Vagina (tissue), 2 donors: ENCODE data around the gene MAN2A2. TPM values are rescaled to one million over a fixed set of nuclear protein-coding genes. Genes with fewer than 3 reads are reported as not detected.

Experiments used
- DNase-seq, 2 donors: peaks; one replicate each; pipeline ENCODE4 v3.0.0-alpha.2; 2017; ENCODE audit errors: extremely low spot score in 2 of 2
- H3K27ac ChIP-seq: fragments of 200-600 bp; sonication (generic); one replicate; pipeline ENCODE4 v1.5.1; 2019
- H3K27me3 ChIP-seq: fragments of 200-600 bp; sonication (generic); one replicate; pipeline ENCODE4 v1.5.1; 2019
- H3K36me3 ChIP-seq, 2 donors: fragments of 200-600 bp; sonication (generic); one replicate each; pipeline ENCODE4 v1.5.1; 2017 to 2019
- H3K4me1 ChIP-seq: fragments of 200-600 bp; sonication (generic); one replicate; pipeline ENCODE4 v1.5.1; 2019
- H3K4me3 ChIP-seq, 2 donors: fragments of 200-600 bp; sonication (generic); 1 replicate in 1 of 2; 2 replicates in 1 of 2; pipeline ENCODE4 v1.5.1; 2016 to 2019
- H3K9me3 ChIP-seq: fragments of 200-600 bp; sonication (generic); one replicate; pipeline ENCODE4 v1.5.1; 2019
- CTCF ChIP-seq, 3 experiments: fragments of 450-650 bp in 2 of 3; fragments of 200-600 bp in 1 of 3; sonication (generic) in 1 of 3; IDR thresholded peaks; one replicate each; pipeline ENCODE4 v1.5.1; 2017 to 2019; ENCODE audit warnings: antibody characterized with exemption in 3 of 3, mild to moderate bottlenecking in 2 of 3, moderate library complexity in 2 of 3
- POLR2A ChIP-seq, 2 donors: fragments of 450-650 bp; IDR thresholded peaks; one replicate each; pipeline ENCODE4 v1.6.1; 2017; ENCODE audit warnings: antibody characterized with exemption in 2 of 2, mild to moderate bottlenecking in 2 of 2, moderate library complexity in 2 of 2
- POLR2AphosphoS5 ChIP-seq, 2 donors: sonication (generic); formaldehyde crosslinking; IDR thresholded peaks; one replicate each; pipeline ENCODE4 v1.9.0; 2017; ENCODE audit warnings: antibody characterized with exemption in 2 of 2, mild to moderate bottlenecking in 2 of 2, low read depth in 1 of 2; ENCODE audit not compliant: insufficient read depth in 1 of 2
- intact Hi-C: fragments of 100-400 bp; cut with DNase I; formaldehyde crosslinking; loops from one replicate; pipeline ENCODE4 v1.15.1; 2023
- total RNA-seq: library from RNA; depleted of rRNA; stranded (reverse); fragments of >200 nt; gene quantifications from one replicate; pipeline ENCODE4 v1.2.3, GENCODE V29; 2016

Gene MAN2A2
- total RNA-seq, 1 donor from 2014 or later: 46.7 TPM

GRCh38 chr15:90863987-90864386 lies 39.1 kb upstream of the MAN2A2 start:
- H3K27me3 ChIP-seq: no peaks in the 10 kb centered on the region
- no peak overlapping the region for H3K4me3 ChIP-seq
- intact Hi-C loops: loop anchor here (2.0 kb wide), 1 partner anchor 63 kb away; no protein-coding TSS in a partner anchor
- H3K27ac ChIP-seq: no peak overlapping the region
- no peaks in the 10 kb centered on the region for H3K9me3 ChIP-seq
- H3K4me1 ChIP-seq: peaks cover 12% of the 10 kb centered on the region
- no peak for DNase-seq
- TF ChIP-seq POLR2A (IDR thresholded peaks at IDR 0.05) (no peak), POLR2AphosphoS5 (IDR thresholded peaks at IDR 0.05; ENCODE audit: insufficient read depth in 1 of 2, low read depth in 1 of 2) (no peak), CTCF (IDR thresholded peaks at IDR 0.05) (no peak)
- H3K36me3 ChIP-seq: no peaks in the 10 kb centered on the region

- Histone ChIP-seq H3K9me3 (no peaks in the 10 kb centered on the region), H3K36me3 (no peaks in the 10 kb centered on the region), H3K4me1 (peaks cover 17% of the 10 kb centered on the region), H3K27me3 (no peaks in the 10 kb centered on the region), H3K4me3 (no peak overlapping the region), H3K27ac (no peak overlapping the region)
- intact Hi-C loops: loop anchor here (2.0 kb wide), 1 partner anchor 62 kb away; no protein-coding TSS in a partner anchor
- TF ChIP-seq POLR2A (IDR thresholded peaks at IDR 0.05): no peak
- no peak for DNase-seq
Observed at GRCh38 chr15:90864507-90864906, 38.6 kb upstream of the MAN2A2 start.

- no peak for TF ChIP-seq POLR2AphosphoS5 (IDR thresholded peaks at IDR 0.05; ENCODE audit: insufficient read depth in 1 of 2, low read depth in 1 of 2)
- no peak for TF ChIP-seq CTCF (IDR thresholded peaks at IDR 0.05)
- no peak for TF ChIP-seq POLR2A (IDR thresholded peaks at IDR 0.05)
- H3K4me1 ChIP-seq: peaks cover 29% of the 10 kb centered on the region
- intact Hi-C loops: loop anchor here (2.0 kb wide), 1 partner anchor 61 kb away; no protein-coding TSS in a partner anchor
Observed at GRCh38 chr15:90865702-90866101, 37.4 kb upstream of the MAN2A2 start.

GRCh38 chr15:90866161-90866715 lies 36.9 kb upstream of the MAN2A2 start:
- H3K27ac ChIP-seq: no peak overlapping the region
- TF ChIP-seq POLR2AphosphoS5 (IDR thresholded peaks at IDR 0.05; ENCODE audit: insufficient read depth in 1 of 2, low read depth in 1 of 2): no peak
- no peak for TF ChIP-seq POLR2A (IDR thresholded peaks at IDR 0.05)
- TF ChIP-seq CTCF (IDR thresholded peaks at IDR 0.05): no peak
- H3K27me3 ChIP-seq: no peaks in the 10 kb centered on the region
- DNase-seq: no peak
- no peaks in the 10 kb centered on the region for H3K36me3 ChIP-seq
- H3K9me3 ChIP-seq: no peaks in the 10 kb centered on the region
- no peak overlapping the region for H3K4me3 ChIP-seq
- peaks cover 32% of the 10 kb centered on the region for H3K4me1 ChIP-seq
- intact Hi-C loops: no loop called here

More at GRCh38 chr15:90865702-90866101, 37.4 kb upstream of the MAN2A2 start:
- H3K36me3 ChIP-seq: no peaks in the 10 kb centered on the region
- no peaks in the 10 kb centered on the region for H3K9me3 ChIP-seq
- no peak for DNase-seq
- no peak overlapping the region for H3K4me3 ChIP-seq
- H3K27ac ChIP-seq: no peak overlapping the region
- H3K27me3 ChIP-seq: no peaks in the 10 kb centered on the region

GRCh38 chr15:90866800-90867199 lies 36.3 kb upstream of the MAN2A2 start:
- H3K4me3 ChIP-seq: no peak overlapping the region
- H3K27ac ChIP-seq: no peak overlapping the region
- H3K9me3 ChIP-seq: no peaks in the 10 kb centered on the region
- H3K36me3 ChIP-seq: no peaks in the 10 kb centered on the region
- TF ChIP-seq POLR2AphosphoS5 (IDR thresholded peaks at IDR 0.05; ENCODE audit: insufficient read depth in 1 of 2, low read depth in 1 of 2) (no peak), CTCF (IDR thresholded peaks at IDR 0.05) (no peak), POLR2A (IDR thresholded peaks at IDR 0.05) (no peak)
- H3K4me1 ChIP-seq: peaks cover 32% of the 10 kb centered on the region
- no peaks in the 10 kb centered on the region for H3K27me3 ChIP-seq
- no peak for DNase-seq
- intact Hi-C loops: no loop called here
